Epithelial cell of proximal tubule (primary cell): ENCODE data around the gene ARHGAP45. TPM values are rescaled to one million over a fixed set of nuclear protein-coding genes. Genes with fewer than 3 reads are reported as not detected.

Experiments
- DNase-seq: peaks from one replicate; pipeline ENCODE4 v3.0.0-alpha.2; 2011; ENCODE audit warnings: low read depth
- H3K4me3 ChIP-seq: 2 replicates; pipeline ENCODE4 v1.5.1; 2011; ENCODE audit warnings: low read depth, mild to moderate bottlenecking, low read length
- CTCF ChIP-seq: conservative IDR thresholded peaks from 2 replicates; pipeline ENCODE4 v1.5.1; 2012; ENCODE audit warnings: low read depth, mild to moderate bottlenecking, low read length
- total RNA-seq: library from RNA; depleted of rRNA; stranded (reverse); fragments of >200 nt; gene quantifications from 2 replicates; pipeline ENCODE4 v1.2.3, GENCODE V29; 2015

The ARHGAP45 gene
- total RNA-seq, 1 donor from 2014 or later = 6.7 TPM

GRCh38 chr19:1134431-1134830 is 67.5 kb downstream of the ARHGAP45 start:
- no peak for DNase-seq
- no peak for TF ChIP-seq CTCF
- no peak overlapping the region for H3K4me3 ChIP-seq

- no peak overlapping the region for H3K4me3 ChIP-seq
- TF ChIP-seq CTCF = no peak
- no peak for DNase-seq
These were observed 68.5 kb downstream of the ARHGAP45 start for GRCh38 chr19:1135454-1135853.

GRCh38 chr19:1136201-1136600 is 69.2 kb downstream of the ARHGAP45 start:
- TF ChIP-seq CTCF = no peak
- no peak overlapping the region for H3K4me3 ChIP-seq
- no peak for DNase-seq

Other genes with a start within 250 kb of the ARHGAP45 start
- gene PLPPR3, start 245.2 kb upstream of the ARHGAP45 start, total RNA-seq = 0.07 and 0.75 TPM in 2 replicates
- gene AZU1, start 239.3 kb upstream of the ARHGAP45 start, total RNA-seq = not detected in 2 replicates
- gene PRTN3, start 226.2 kb upstream of the ARHGAP45 start, total RNA-seq = not detected in 2 replicates
- not detected in 2 replicates for gene ELANE, start 214.9 kb upstream of the ARHGAP45 start, total RNA-seq
- gene CFD, start 207.5 kb upstream of the ARHGAP45 start, total RNA-seq = 3.2 and 5.2 TPM in 2 replicates
- 53.5 and 57.4 TPM in 2 replicates for gene MED16, start 174.0 kb upstream of the ARHGAP45 start, total RNA-seq
- not detected in 2 replicates for gene RNU6-9, start 173.7 kb upstream of the ARHGAP45 start, total RNA-seq
- 49.8 and 60.0 TPM in 2 replicates for gene R3HDM4, start 153.9 kb upstream of the ARHGAP45 start, total RNA-seq
- gene KISS1R, start 149.8 kb upstream of the ARHGAP45 start, total RNA-seq = 0.72 and 0.92 TPM in 2 replicates
- 26.6 and 37.0 TPM in 2 replicates for gene ARID3A, start 141.1 kb upstream of the ARHGAP45 start, total RNA-seq
- gene WDR18, start 82.8 kb upstream of the ARHGAP45 start, total RNA-seq = 71.0 and 94.4 TPM in 2 replicates
- gene GRIN3B, start 66.7 kb upstream of the ARHGAP45 start, total RNA-seq = under 0.01 and 0.46 TPM in 2 replicates
- gene TMEM259, start 46.0 kb upstream of the ARHGAP45 start, total RNA-seq = 155 and 193 TPM in 2 replicates
- not detected in 2 replicates for gene RNU6-2, start 45.6 kb upstream of the ARHGAP45 start, total RNA-seq
- gene CNN2, start 40.6 kb upstream of the ARHGAP45 start, total RNA-seq = 164 and 281 TPM in 2 replicates
- 4.3 and 9.7 TPM in 2 replicates for gene ABCA7, start 27.1 kb upstream of the ARHGAP45 start, total RNA-seq
- gene POLR2E, start 28.2 kb downstream of the ARHGAP45 start, total RNA-seq = 248 and 349 TPM in 2 replicates
- gene GPX4, start 36.8 kb downstream of the ARHGAP45 start, total RNA-seq = 457 and 656 TPM in 2 replicates
- 56.2 and 66.1 TPM in 2 replicates for gene SBNO2, start 107.1 kb downstream of the ARHGAP45 start, total RNA-seq
- 80.4 and 96.9 TPM in 2 replicates for gene STK11, start 138.6 kb downstream of the ARHGAP45 start, total RNA-seq
- 6.8 and 9.7 TPM in 2 replicates for gene CBARP, start 170.8 kb downstream of the ARHGAP45 start, total RNA-seq
- gene ATP5F1D, start 174.6 kb downstream of the ARHGAP45 start, total RNA-seq = 110 and 114 TPM in 2 replicates
- gene MIDN, start 181.4 kb downstream of the ARHGAP45 start, total RNA-seq = 44.1 and 66.3 TPM in 2 replicates
- 165 and 317 TPM in 2 replicates for gene CIRBP, start 202.2 kb downstream of the ARHGAP45 start, total RNA-seq
- 123 and 124 TPM in 2 replicates for gene FAM174C, start 208.4 kb downstream of the ARHGAP45 start, total RNA-seq
- gene EFNA2, start 218.7 kb downstream of the ARHGAP45 start, total RNA-seq = 0.23 and 0.36 TPM in 2 replicates